GM06990 (cell line): Measurements from ENCODE around the gene GTPBP1.

Experiments used
- DNase-seq: peaks from one replicate; pipeline ENCODE4 v3.0.0-alpha.2; 2011; ENCODE audit not compliant: insufficient read length; ENCODE audit errors: extremely low read depth
- H3K27me3 ChIP-seq: replicated peaks from 2 replicates; pipeline ENCODE4 v1.6.0; 2011; ENCODE audit warnings: low read length; ENCODE audit not compliant: control insufficient read depth, insufficient read depth
- H3K36me3 ChIP-seq: 2 replicates; pipeline ENCODE4 v1.5.1; 2011; ENCODE audit warnings: low read length; ENCODE audit not compliant: control insufficient read depth, insufficient read depth
- H3K4me3 ChIP-seq: replicated peaks from 2 replicates; pipeline ENCODE4 v1.5.1; 2011; ENCODE audit warnings: low read depth, mild to moderate bottlenecking, control low read depth, low read length
- TF ChIP-seq, protein P1 (sequence below): IDR thresholded peaks from 2 replicates; pipeline ENCODE4 v1.5.1; 2011; ENCODE audit warnings: low read length, control low read depth, mild to moderate bottlenecking, inconsistent platforms; ENCODE audit not compliant: insufficient read depth, poor library complexity, severe bottlenecking

The GTPBP1 gene

DNA sequence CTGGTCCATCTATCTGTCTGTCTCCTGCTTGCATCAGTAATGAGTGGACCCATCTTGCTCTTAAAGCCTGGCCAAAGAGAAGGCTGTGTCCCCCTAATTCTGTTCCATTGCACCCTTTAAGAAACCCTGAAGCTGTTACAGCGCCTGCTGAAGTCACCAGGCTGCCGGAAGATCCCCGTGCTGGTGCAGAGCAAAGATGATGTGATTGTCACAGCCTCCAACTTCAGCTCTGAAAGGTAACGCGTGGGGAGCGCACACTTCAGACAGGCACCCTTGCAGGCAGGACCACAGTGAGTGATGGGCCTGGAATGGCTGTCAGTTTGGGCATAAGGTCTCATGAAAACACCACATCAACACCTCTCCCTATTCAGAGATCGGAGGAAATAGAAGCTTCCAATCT, 18.4 kb downstream of the GTPBP1 start:
- TF ChIP-seq, protein P1, sequence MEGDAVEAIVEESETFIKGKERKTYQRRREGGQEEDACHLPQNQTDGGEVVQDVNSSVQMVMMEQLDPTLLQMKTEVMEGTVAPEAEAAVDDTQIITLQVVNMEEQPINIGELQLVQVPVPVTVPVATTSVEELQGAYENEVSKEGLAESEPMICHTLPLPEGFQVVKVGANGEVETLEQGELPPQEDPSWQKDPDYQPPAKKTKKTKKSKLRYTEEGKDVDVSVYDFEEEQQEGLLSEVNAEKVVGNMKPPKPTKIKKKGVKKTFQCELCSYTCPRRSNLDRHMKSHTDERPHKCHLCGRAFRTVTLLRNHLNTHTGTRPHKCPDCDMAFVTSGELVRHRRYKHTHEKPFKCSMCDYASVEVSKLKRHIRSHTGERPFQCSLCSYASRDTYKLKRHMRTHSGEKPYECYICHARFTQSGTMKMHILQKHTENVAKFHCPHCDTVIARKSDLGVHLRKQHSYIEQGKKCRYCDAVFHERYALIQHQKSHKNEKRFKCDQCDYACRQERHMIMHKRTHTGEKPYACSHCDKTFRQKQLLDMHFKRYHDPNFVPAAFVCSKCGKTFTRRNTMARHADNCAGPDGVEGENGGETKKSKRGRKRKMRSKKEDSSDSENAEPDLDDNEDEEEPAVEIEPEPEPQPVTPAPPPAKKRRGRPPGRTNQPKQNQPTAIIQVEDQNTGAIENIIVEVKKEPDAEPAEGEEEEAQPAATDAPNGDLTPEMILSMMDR, result no peak
- DNase-seq, result no peak
- no peak overlapping the region for H3K4me3 ChIP-seq
- H3K36me3 ChIP-seq, result peaks cover 55% of the 10 kb centered on the region
- no peaks in the 10 kb centered on the region for H3K27me3 ChIP-seq

DNA sequence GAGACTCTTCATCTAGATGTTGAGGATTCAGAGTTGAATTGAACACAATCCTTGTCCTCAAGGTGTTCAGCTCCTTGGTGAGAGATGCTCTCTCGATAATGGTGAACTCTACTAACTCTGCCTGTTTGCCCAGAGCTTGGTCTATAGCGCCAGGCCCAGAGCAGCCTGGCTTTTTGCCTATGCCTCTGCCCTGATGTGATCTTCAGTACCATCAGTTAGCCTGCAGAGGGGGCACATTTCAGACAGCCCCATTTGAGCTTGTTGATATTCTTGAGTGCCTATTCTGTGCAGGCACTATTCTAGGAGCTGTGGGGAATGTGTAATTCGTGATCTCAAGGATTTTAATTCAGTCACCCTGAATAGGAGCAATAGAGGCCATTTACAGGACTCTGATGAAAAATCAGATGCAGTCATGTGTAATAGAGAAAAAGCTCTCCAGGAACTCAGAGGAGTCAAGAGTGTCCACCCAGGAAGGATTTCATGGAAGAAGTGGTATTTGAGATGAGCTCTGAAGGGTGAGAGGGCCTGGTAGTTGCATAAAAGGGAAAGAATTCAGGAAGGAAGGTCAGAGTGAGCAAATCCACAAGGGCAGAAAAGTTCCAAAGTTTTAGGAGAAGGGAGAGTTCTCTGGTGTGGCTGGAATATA, 19.3 kb downstream of the GTPBP1 start:
- no peak for DNase-seq
- peaks cover 63% of the 10 kb centered on the region for H3K36me3 ChIP-seq

DNA sequence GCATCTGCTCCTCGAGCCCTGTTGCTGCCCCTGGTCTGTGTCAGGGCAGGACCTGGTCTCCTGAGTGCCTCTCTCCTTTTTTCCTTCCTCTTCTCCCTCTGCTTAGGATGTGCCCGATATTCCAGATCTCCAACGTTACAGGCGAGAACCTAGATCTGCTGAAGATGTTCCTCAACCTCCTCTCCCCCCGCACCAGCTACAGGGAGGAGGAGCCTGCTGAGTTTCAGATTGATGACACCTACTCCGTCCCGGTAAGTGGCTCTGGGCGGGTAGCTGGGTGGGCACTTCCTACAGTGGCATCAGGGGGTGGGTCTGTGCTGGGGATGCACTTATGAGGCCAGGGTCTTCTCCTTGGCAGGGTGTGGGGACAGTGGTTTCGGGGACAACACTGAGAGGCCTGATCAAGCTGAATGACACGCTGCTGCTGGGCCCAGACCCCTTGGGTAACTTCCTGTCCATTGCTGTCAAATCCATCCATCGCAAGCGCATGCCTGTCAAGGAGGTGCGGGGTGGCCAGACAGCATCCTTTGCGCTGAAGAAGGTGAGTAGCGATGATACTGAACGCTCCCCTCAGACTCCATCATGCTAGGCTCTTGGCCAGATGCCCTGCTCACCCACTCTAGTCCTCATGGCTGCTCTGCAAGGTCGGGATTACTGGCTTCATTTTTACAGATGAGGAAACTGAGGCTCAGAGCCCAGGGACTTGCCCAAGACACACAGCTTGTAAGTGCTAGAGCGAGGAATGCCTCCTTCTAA, 20.3 kb downstream of the GTPBP1 start:
- DNase-seq, result no peak
- Histone ChIP-seq H3K36me3 (peaks cover 69% of the 10 kb centered on the region), H3K4me3 (no peak overlapping the region), H3K27me3 (no peaks in the 10 kb centered on the region)
- TF ChIP-seq, protein P1, result no peak

More for the DNA sequence above, 19.3 kb downstream of the GTPBP1 start:
- Histone ChIP-seq H3K4me3 (no peak overlapping the region), H3K27me3 (no peaks in the 10 kb centered on the region)
- TF ChIP-seq, protein P1, result peak; percentile 56

DNA sequence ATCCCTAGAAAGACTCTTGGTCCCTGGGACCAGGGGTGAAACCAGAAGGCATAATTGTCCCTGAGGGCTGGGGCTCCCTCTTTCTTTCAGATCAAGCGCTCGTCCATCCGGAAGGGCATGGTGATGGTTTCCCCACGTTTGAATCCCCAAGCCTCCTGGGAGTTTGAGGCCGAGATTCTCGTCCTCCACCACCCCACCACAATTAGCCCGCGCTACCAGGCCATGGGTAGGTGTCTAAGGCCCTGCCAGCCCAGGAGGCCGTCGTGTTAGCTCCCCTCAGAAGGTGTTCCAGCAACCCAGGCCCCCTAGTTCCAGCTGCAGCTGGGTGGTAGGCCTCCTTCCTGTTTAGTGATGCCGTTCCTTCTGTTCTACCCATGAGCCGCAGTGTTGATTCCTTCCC, 21.4 kb downstream of the GTPBP1 start:
- TF ChIP-seq, protein P1, result no peak
- Histone ChIP-seq H3K4me3 (no peak overlapping the region), H3K27me3 (no peaks in the 10 kb centered on the region), H3K36me3 (peaks cover 67% of the 10 kb centered on the region)
- DNase-seq, result no peak

DNA sequence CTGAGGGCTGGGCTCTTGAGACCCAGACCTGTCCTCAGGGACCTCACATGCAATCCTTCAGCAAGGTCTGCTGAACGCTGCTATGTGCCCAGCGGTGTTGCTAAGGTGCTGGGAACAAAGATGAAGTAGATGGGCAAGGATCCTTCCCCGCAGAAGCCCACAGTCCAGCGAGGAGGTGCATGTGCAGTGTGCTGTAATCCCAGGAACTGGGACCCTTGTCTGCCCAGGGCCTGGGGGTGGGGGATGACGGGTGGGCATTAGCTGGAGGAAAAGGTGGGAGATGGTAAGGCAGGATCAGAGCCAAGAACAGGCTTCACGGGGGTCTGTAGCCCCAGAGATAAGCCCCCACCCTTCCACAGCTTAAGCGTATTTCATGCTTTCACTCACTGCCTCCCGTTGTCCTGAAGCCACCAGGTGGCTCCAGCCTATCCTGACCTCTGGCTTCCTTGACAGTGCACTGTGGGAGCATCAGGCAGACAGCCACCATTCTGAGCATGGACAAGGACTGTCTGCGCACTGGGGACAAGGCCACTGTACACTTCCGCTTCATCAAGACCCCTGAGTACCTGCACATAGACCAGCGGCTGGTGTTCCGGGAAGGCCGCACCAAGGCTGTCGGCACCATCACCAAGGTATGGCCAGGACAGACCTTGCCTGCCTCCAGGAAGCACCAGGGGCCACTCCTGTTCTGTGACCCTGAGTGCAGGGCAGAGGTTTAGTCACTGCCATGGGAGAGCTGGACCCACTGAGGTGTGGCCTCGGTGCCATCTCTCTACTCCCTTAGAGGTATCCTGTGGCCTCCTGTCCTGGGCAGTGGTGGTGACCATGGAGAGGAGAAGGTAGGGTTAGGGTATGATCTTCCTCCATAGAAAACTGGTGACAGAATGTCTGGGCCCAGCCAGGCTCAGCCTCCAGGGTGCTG, 22.0 kb downstream of the GTPBP1 start:
- Histone ChIP-seq H3K36me3 (peaks cover 65% of the 10 kb centered on the region), H3K27me3 (no peaks in the 10 kb centered on the region), H3K4me3 (no peak overlapping the region)
- TF ChIP-seq, protein P1, result no peak
- no peak for DNase-seq
